WERI-Rb-1 (cell line): ENCODE results near the gene CACNA1E.
A peak's percentile ranks its signal among the peaks of the same experiment; 100 is the strongest.

Source experiments
- DNase-seq: peaks from one replicate; pipeline ENCODE4 v3.0.0-alpha.2; 2020
- H3K27ac ChIP-seq: fragments of 250-450 bp; sonication (Bioruptor Pico); 2 replicates; pipeline ENCODE4 v1.5.1; 2020; ENCODE audit warnings: mild to moderate bottlenecking, moderate library complexity
- H3K27me3 ChIP-seq: fragments of 250-450 bp; sonication (Bioruptor Pico); 2 replicates; pipeline ENCODE4 v1.5.1; 2021; ENCODE audit warnings: mild to moderate bottlenecking, low read depth, moderate library complexity; ENCODE audit not compliant: insufficient read depth, severe bottlenecking
- H3K36me3 ChIP-seq: fragments of 250-450 bp; sonication (Bioruptor Pico); 2 replicates; pipeline ENCODE4 v1.5.1; 2020; ENCODE audit warnings: mild to moderate bottlenecking, moderate library complexity
- H3K4me3 ChIP-seq: 2 replicates; pipeline ENCODE4 v1.5.1; 2011; ENCODE audit warnings: low read depth, mild to moderate bottlenecking, control low read depth, low read length
- H3K9me3 ChIP-seq: fragments of 250-450 bp; sonication (Bioruptor Pico); 2 replicates; pipeline ENCODE4 v1.5.1; 2021; ENCODE audit warnings: mild to moderate bottlenecking, moderate library complexity; ENCODE audit not compliant: severe bottlenecking
- TF ChIP-seq, protein P1 (sequence below): IDR thresholded peaks from 2 replicates; pipeline ENCODE4 v1.5.1; 2011; ENCODE audit warnings: low read depth, mild to moderate bottlenecking, control low read depth, inconsistent platforms, low read length

The CACNA1E gene

DNA sequence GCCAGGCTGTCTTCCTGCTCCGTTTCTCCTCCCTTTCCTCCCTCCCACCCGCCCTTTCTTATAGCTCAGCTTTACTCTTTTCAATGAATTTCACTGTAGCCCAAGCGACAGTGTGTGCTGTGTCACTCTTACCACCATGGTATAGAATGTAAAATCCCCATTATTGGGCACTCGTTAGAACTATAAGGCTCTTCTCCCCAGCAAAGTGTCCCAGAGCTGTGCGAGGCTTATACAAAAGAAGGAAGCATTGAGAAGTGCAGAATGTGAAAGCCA lies 192.5 kb downstream of the CACNA1E start:
- Histone ChIP-seq H3K27me3 (peaks cover 7% of the 10 kb centered on the region), H3K36me3 (no peaks in the 10 kb centered on the region)
- TF ChIP-seq, protein P1, sequence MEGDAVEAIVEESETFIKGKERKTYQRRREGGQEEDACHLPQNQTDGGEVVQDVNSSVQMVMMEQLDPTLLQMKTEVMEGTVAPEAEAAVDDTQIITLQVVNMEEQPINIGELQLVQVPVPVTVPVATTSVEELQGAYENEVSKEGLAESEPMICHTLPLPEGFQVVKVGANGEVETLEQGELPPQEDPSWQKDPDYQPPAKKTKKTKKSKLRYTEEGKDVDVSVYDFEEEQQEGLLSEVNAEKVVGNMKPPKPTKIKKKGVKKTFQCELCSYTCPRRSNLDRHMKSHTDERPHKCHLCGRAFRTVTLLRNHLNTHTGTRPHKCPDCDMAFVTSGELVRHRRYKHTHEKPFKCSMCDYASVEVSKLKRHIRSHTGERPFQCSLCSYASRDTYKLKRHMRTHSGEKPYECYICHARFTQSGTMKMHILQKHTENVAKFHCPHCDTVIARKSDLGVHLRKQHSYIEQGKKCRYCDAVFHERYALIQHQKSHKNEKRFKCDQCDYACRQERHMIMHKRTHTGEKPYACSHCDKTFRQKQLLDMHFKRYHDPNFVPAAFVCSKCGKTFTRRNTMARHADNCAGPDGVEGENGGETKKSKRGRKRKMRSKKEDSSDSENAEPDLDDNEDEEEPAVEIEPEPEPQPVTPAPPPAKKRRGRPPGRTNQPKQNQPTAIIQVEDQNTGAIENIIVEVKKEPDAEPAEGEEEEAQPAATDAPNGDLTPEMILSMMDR, result no peak

DNA sequence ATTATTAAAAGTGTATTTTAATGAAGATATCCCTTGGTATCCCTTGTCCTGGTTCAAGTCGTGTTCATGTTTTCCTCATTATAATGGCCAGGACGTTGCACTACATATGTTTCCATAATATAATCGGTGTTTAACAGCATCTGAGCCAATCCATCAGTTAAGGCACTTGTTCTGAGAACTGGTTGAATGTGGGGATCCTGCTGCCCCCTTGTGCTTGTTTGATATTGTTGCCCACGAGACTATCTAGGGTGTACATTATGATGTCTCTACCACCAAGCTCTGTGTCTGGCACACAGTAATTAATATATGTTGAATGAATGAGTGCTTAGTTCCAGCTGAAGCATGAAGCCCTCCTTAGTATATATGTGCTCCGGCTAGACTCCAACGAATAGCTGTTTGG lies 193.0 kb downstream of the CACNA1E start:
- peaks cover 7% of the 10 kb centered on the region for H3K27me3 ChIP-seq
- TF ChIP-seq, protein P1, result 0 out of 2 replicates have a peak, but pooled peaks have one; percentile 2
- no peaks in the 10 kb centered on the region for H3K36me3 ChIP-seq
- peak; percentile 12 for DNase-seq
- no peaks in the 10 kb centered on the region for H3K9me3 ChIP-seq
- H3K4me3 ChIP-seq, result no peak overlapping the region
- no peak overlapping the region for H3K27ac ChIP-seq

More for the DNA sequence above, 192.5 kb downstream of the CACNA1E start:
- H3K9me3 ChIP-seq, result no peaks in the 10 kb centered on the region
- no peak overlapping the region for H3K27ac ChIP-seq
- DNase-seq, result no peak
- no peak overlapping the region for H3K4me3 ChIP-seq

DNA sequence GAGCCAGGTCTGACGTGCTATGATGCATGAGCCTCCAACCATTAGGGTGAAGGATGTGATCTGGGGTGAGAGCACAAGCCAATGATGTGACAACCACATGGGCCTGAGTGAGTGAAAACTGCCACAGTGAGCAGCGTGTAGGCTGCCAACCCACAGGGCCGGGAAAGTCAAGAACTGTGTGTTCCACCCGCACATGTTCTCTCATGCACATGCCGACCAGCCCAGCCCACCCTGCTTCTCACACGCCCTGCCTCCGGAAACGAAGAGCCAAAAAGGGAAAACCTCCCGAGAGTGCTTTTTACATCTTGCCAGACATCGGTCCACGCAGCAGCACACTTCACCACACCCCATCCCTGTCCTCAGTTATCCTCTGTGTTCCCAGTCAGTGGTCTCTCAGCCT lies 197.0 kb downstream of the CACNA1E start:
- H3K27ac ChIP-seq, result no peak overlapping the region
- no peaks in the 10 kb centered on the region for H3K36me3 ChIP-seq
- DNase-seq, result no peak
- H3K9me3 ChIP-seq, result no peaks in the 10 kb centered on the region
- no peak overlapping the region for H3K4me3 ChIP-seq
- TF ChIP-seq, protein P1, result no peak
- H3K27me3 ChIP-seq, result peaks cover 4% of the 10 kb centered on the region

DNA sequence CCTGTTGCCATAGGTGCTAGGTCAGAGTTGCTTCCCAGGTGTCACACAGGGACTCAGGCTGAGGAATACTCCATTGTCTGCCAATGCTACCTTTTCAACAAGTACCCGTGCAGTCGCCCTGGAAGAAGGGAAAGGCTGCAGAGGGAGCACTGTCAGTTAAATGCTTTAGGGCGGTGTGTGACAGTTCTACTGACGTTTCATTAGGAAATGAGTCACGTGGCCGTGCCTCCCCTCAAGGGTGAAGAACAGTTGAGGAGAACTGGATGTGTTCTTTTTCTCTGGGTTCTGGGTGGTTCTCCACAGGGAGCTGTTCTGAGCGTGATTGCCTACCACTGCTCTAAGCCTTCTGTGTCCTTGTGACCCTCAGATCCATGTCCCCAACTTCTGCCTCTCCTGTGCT lies 197.6 kb downstream of the CACNA1E start:
- Histone ChIP-seq H3K27me3 (peaks cover 4% of the 10 kb centered on the region), H3K9me3 (no peaks in the 10 kb centered on the region), H3K36me3 (no peaks in the 10 kb centered on the region), H3K27ac (no peak overlapping the region), H3K4me3 (no peak overlapping the region)
- DNase-seq, result no peak
- TF ChIP-seq, protein P1, result no peak

DNA sequence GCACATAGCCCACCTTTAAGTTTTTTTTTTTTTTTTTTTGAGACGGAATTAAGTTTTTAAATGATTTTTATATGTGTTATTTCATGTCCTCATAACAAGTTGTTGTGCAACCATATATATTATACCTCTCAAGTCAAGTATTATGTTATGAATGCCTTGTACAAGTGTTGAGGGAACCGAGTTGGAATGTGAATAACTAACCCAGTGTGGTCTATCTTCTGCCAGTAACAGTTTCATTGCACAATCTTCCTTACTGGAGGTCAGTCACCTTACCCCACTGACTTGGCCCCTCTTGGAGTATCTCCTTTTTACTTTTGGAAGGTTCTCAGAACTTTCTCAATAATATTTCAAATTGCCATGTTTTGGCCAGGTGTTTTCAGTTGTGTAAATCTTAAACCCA lies 201.9 kb downstream of the CACNA1E start:
- no peak for DNase-seq
- TF ChIP-seq, protein P1, result no peak
- Histone ChIP-seq H3K9me3 (no peaks in the 10 kb centered on the region), H3K27ac (no peak overlapping the region), H3K36me3 (no peaks in the 10 kb centered on the region), H3K4me3 (no peak overlapping the region), H3K27me3 (no peaks in the 10 kb centered on the region)

DNA sequence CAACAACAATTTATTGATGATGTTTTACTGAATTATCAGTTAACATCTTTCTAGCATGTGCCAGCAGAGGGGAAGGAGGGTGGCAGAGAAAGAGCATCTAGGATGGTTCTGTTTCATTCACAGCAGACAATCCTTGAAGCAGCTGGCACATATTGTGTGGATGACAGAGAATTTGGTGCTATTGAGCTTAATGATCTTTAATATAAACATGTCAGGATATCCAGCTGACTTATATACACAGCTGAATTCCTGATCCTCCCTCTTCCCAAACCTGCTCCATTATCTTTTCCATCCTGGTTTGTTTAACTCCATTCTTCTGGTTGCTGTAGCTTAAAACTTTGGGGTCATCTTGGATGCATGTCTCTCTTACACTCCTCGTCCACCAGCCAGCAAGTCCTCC lies 218.6 kb downstream of the CACNA1E start:
- no peaks in the 10 kb centered on the region for H3K27me3 ChIP-seq
- TF ChIP-seq, protein P1, result no peak
- no peaks in the 10 kb centered on the region for H3K9me3 ChIP-seq
- no peak for DNase-seq
- H3K36me3 ChIP-seq, result no peaks in the 10 kb centered on the region
- no peak overlapping the region for H3K27ac ChIP-seq
- H3K4me3 ChIP-seq, result no peak overlapping the region
